Spleen (tissue), 11 donors: ENCODE measurements around the gene EFR3B. TPM values are rescaled to one million over a fixed set of nuclear protein-coding genes. Genes with fewer than 3 reads are reported as not detected.

ENCODE experiments used
- DNase-seq: peaks from one replicate; pipeline ENCODE4 v3.0.0-alpha.2; 2020
- H3K27ac ChIP-seq, 8 donors: fragments of 200-600 bp; sonication (generic) in 7 of 8; 1 replicate in 4 of 8; 2 replicates in 4 of 8; pipeline versions ENCODE4 v1.5.0 to v1.8.0; 2016 to 2021; ENCODE audit warnings: inconsistent platforms in 4 of 8, mild to moderate bottlenecking in 4 of 8, moderate library complexity in 1 of 8
- H3K27me3 ChIP-seq, 7 donors: fragments of 200-600 bp; sonication (generic) in 6 of 7; replicated peaks in 1 of 7; 1 replicate in 4 of 7; 2 replicates in 3 of 7; pipeline versions ENCODE4 v1.5.0 to v1.8.0; 2016 to 2021; ENCODE audit warnings: inconsistent platforms in 3 of 7, mild to moderate bottlenecking in 1 of 7
- H3K36me3 ChIP-seq, 6 donors: fragments of 200-600 bp; sonication (generic) in 5 of 6; 1 replicate in 4 of 6; 2 replicates in 2 of 6; pipeline versions ENCODE4 v1.5.0 to v1.8.0; 2016 to 2021; ENCODE audit warnings: inconsistent platforms in 2 of 6
- H3K4me1 ChIP-seq, 6 donors: fragments of 200-600 bp; sonication (generic) in 5 of 6; 1 replicate in 3 of 6; 2 replicates in 3 of 6; pipeline versions ENCODE4 v1.5.0 to v1.8.0; 2016 to 2021; ENCODE audit warnings: inconsistent platforms in 3 of 6
- H3K4me3 ChIP-seq, 8 donors: fragments of 200-600 bp; sonication (generic) in 7 of 8; 1 replicate in 4 of 8; 2 replicates in 4 of 8; pipeline versions ENCODE4 v1.5.0 to v1.8.0; 2016 to 2021; ENCODE audit warnings: inconsistent platforms in 4 of 8, mild to moderate bottlenecking in 4 of 8, moderate library complexity in 2 of 8
- H3K9me3 ChIP-seq, 8 donors: fragments of 200-600 bp; sonication (generic) in 7 of 8; 1 replicate in 4 of 8; 2 replicates in 4 of 8; pipeline versions ENCODE4 v1.5.0 to v1.8.0; 2016 to 2021; ENCODE audit warnings: inconsistent platforms in 4 of 8
- CTCF ChIP-seq, 11 experiments: fragments of 200-600 bp in 7 of 11; fragments of 450-650 bp in 4 of 11; sonication (generic) in 4 of 11; IDR thresholded peaks in 8 of 11; conservative IDR thresholded peaks in 3 of 11; 1 replicate in 7 of 11; 2 replicates in 4 of 11; pipeline versions ENCODE4 v1.4.0 to v1.8.0; 2016 to 2021; ENCODE audit warnings: antibody characterized with exemption in 11 of 11, inconsistent platforms in 4 of 11, mild to moderate bottlenecking in 1 of 11
- POLR2A ChIP-seq, 3 donors: fragments of 450-650 bp; IDR thresholded peaks; one replicate each; pipeline ENCODE4 v1.5.1; 2017; ENCODE audit warnings: antibody characterized with exemption in 3 of 3, mild to moderate bottlenecking in 1 of 3
- POLR2AphosphoS5 ChIP-seq, 3 donors: sonication (generic); formaldehyde crosslinking; IDR thresholded peaks; one replicate each; pipeline ENCODE4 v1.5.1; 2017; ENCODE audit warnings: antibody characterized with exemption in 3 of 3
- WGBS, 5 donors: extraction: QIAGEN DNeasy Blood & Tissue Kit in 3 of 5; methylation state at CpG; one replicate each; pipeline versions ENCODE4 v1.1.5 to v1.1.7; 2013 to 2018; 5-methylcytosine and 5-hydroxymethylcytosine counted together
- intact Hi-C: fragments of 100-400 bp; cut with DNase I; formaldehyde crosslinking; loops from one replicate; pipeline ENCODE4 v1.15.0; 2023; ENCODE audit warnings: low total_unique reads
- polyA plus RNA-seq, 3 donors: library from polyadenylated mRNA; stranded (reverse); fragments of 200-250 nt; gene quantifications; one replicate each; pipeline ENCODE4 v1.2.1, GENCODE V29; 2013
- total RNA-seq, 7 donors: library from RNA; depleted of rRNA in 3 of 7; stranded (reverse); fragments of >200 nt in 3 of 7; fragmentation: NEBNext Ultra II Directional in 4 of 7; extraction: Animal tissue kit (Norgen Biotek cat#: 25700) in 4 of 7; gene quantifications; one replicate each; pipeline versions ENCODE4 v1.1.0 to v1.2.1, GENCODE V29; 2016 to 2021
- donor health status: healthy with polysubstance abuse.
- donor health status: DM: no; HTN: no; CAD: no; lungs with moderate emphysema.
- donor health status: DM: no; HTN: no; CAD: no.
- donor health status: Bipolar disorder and iron deficiency.
- donor health status: healthy.
- donor health status: DM: no; HTN: no; CAD: no.
- donor health status: DM: yes; HTN: yes; CAD: no.

Gene EFR3B
- total and polyA plus RNA-seq, 10 donors, result 0.22 to 13.2 (median 8.2) TPM

GRCh38 chr2:25034081-25034480 is 7.8 kb upstream of the EFR3B start:
- no peak for TF ChIP-seq POLR2A (IDR thresholded peaks at IDR 0.05)
- TF ChIP-seq POLR2AphosphoS5 (IDR thresholded peaks at IDR 0.05), result no peak
- no peak for TF ChIP-seq CTCF (IDR thresholded peaks at IDR 0.05 in 8 of 11, conservative IDR thresholded peaks at IDR 0.05 in 3 of 11)
- H3K36me3 ChIP-seq, result no peaks in the 10 kb centered on the region
- WGBS, 5 donors, result 91 to 98% (median 95%) methylated on average over 5 of the region's 5 CpGs
- H3K9me3 ChIP-seq, result no peaks in the 10 kb centered on the region
- no peaks in the 10 kb centered on the region for H3K27me3 ChIP-seq
- DNase-seq, result no peak
- no peak overlapping the region for H3K4me3 ChIP-seq
- H3K27ac ChIP-seq, result no peak overlapping the region
- intact Hi-C loops, result loop anchor here (10.0 kb wide), 1 partner anchor 49 kb away; no protein-coding TSS in a partner anchor
- H3K4me1 ChIP-seq, result peaks cover 0 to 8% (median 0%) of the 10 kb centered on the region in 6 donors

GRCh38 chr2:25035537-25036220 is 6.2 kb upstream of the EFR3B start:
- H3K4me3 ChIP-seq, result no peak overlapping the region
- intact Hi-C loops, result loop anchor here (10.0 kb wide), 1 partner anchor 51 kb away; no protein-coding TSS in a partner anchor
- peaks cover 0 to under 1% (median 0%) of the 10 kb centered on the region in 7 donors for H3K27me3 ChIP-seq
- H3K4me1 ChIP-seq, result peaks cover 0 to 13% (median 2%) of the 10 kb centered on the region in 6 donors
- TF ChIP-seq POLR2A (IDR thresholded peaks at IDR 0.05), result no peak
- TF ChIP-seq CTCF (IDR thresholded peaks at IDR 0.05 in 8 of 11, conservative IDR thresholded peaks at IDR 0.05 in 3 of 11), result no peak
- TF ChIP-seq POLR2AphosphoS5 (IDR thresholded peaks at IDR 0.05), result no peak
- 69 to 77% (median 72%) methylated on average over 12 of the region's 12 CpGs for WGBS, 5 donors
- no peak for DNase-seq
- H3K27ac ChIP-seq, result no peak overlapping the region
- H3K9me3 ChIP-seq, result no peaks in the 10 kb centered on the region
- H3K36me3 ChIP-seq, result no peaks in the 10 kb centered on the region

GRCh38 chr2:25036221-25036559 is 5.7 kb upstream of the EFR3B start:
- H3K9me3 ChIP-seq, result no peaks in the 10 kb centered on the region
- DNase-seq, result no peak
- H3K4me3 ChIP-seq, result no peak overlapping the region
- H3K27ac ChIP-seq, result no peak overlapping the region
- 72 to 91% (median 83%) methylated on average over 6 of the region's 6 CpGs for WGBS, 5 donors
- intact Hi-C loops, result loop anchor here (10.0 kb wide), 1 partner anchor 51 kb away; no protein-coding TSS in a partner anchor
- H3K27me3 ChIP-seq, result peaks cover 0 to 5% (median 0%) of the 10 kb centered on the region in 7 donors
- peaks cover under 1 to 13% (median 5%) of the 10 kb centered on the region in 6 donors for H3K4me1 ChIP-seq
- H3K36me3 ChIP-seq, result no peaks in the 10 kb centered on the region
- TF ChIP-seq POLR2AphosphoS5 (IDR thresholded peaks at IDR 0.05), result no peak
- TF ChIP-seq CTCF (IDR thresholded peaks at IDR 0.05 in 8 of 11, conservative IDR thresholded peaks at IDR 0.05 in 3 of 11), result no peak
- no peak for TF ChIP-seq POLR2A (IDR thresholded peaks at IDR 0.05)

- Histone ChIP-seq H3K27me3 (peaks cover 0 to 35% (median 20%) of the 10 kb centered on the region in 7 donors), H3K4me1 (peaks cover 17 to 38% (median 28%) of the 10 kb centered on the region in 6 donors), H3K36me3 (no peaks in the 10 kb centered on the region), H3K9me3 (no peaks in the 10 kb centered on the region), H3K4me3 (no peak overlapping the region), H3K27ac (no peak overlapping the region)
- no peak for DNase-seq
- intact Hi-C loops, result loop anchor here (10.0 kb wide), 1 partner anchor 54 kb away; no protein-coding TSS in a partner anchor
- TF ChIP-seq POLR2AphosphoS5 (IDR thresholded peaks at IDR 0.05) (no peak), POLR2A (IDR thresholded peaks at IDR 0.05) (no peak), CTCF (IDR thresholded peaks at IDR 0.05 in 8 of 11, conservative IDR thresholded peaks at IDR 0.05 in 3 of 11) (no peak)
- 91 to 97% (median 93%) methylated on average over 4 of the region's 4 CpGs for WGBS, 5 donors
These were observed 2.8 kb upstream of the EFR3B start for GRCh38 chr2:25039126-25039525.
